Cerebellar nuclear complex (tissue), 1 donor: ENCODE data around the gene TCP11.

Experiments
- DNase-seq, 2 experiments: peaks; one replicate each; lab custom pipeline; 2025; lab: John Stamatoyannopoulos, UW

TCP11 gene

GRCh38 chr6:35080821-35081425, 60.2 kb downstream of the TCP11 start:
- no peak for DNase-seq

- no peak for DNase-seq
Observed at GRCh38 chr6:35080016-35080680, 61.0 kb downstream of the TCP11 start.

GRCh38 chr6:35079311-35080000, 61.7 kb downstream of the TCP11 start:
- DNase-seq: no peak

GRCh38 chr6:35078896-35079295, 62.2 kb downstream of the TCP11 start:
- DNase-seq: no peak

GRCh38 chr6:35078226-35078850, 62.8 kb downstream of the TCP11 start:
- DNase-seq: no peak

- DNase-seq: no peak
Observed at GRCh38 chr6:35077713-35078105, 63.4 kb downstream of the TCP11 start.

GRCh38 chr6:35076997-35077712, 64.0 kb downstream of the TCP11 start:
- DNase-seq: no peak

GRCh38 chr6:35073766-35074471, 67.2 kb downstream of the TCP11 start:
- no peak for DNase-seq

GRCh38 chr6:35073211-35073610, 67.9 kb downstream of the TCP11 start:
- DNase-seq: no peak

- DNase-seq: no peak
Observed at GRCh38 chr6:35072698-35073055, 68.5 kb downstream of the TCP11 start.

- DNase-seq: no peak
Observed at GRCh38 chr6:35072051-35072697, 69.0 kb downstream of the TCP11 start.

GRCh38 chr6:35071347-35071994, 69.7 kb downstream of the TCP11 start:
- no peak for DNase-seq

- no peak for DNase-seq
Observed at GRCh38 chr6:35070111-35070510, 71.0 kb downstream of the TCP11 start.

- DNase-seq: no peak
Observed at GRCh38 chr6:35069262-35069661, 71.9 kb downstream of the TCP11 start.

GRCh38 chr6:35068644-35069043, 72.5 kb downstream of the TCP11 start:
- DNase-seq: no peak

- no peak for DNase-seq
Observed at GRCh38 chr6:35068206-35068605, 72.9 kb downstream of the TCP11 start.
